ENCODE results near the gene ABL1.

ABL1 gene

GRCh38 chr9:130914417-130915095 lies 79.5 kb downstream of the ABL1 start:
- TF ChIP-seq CTCF (IDR thresholded peaks at IDR 0.05; ENCODE audit: control insufficient read depth, extremely low read depth, insufficient read depth) = no peak
- H3K4me3 ChIP-seq (ENCODE audit: low read depth, low read length) = no peak overlapping the region
- DNase-seq (ENCODE audit: low read depth) = no peak

GRCh38 chr9:130915096-130915447 lies 80.0 kb downstream of the ABL1 start:
- H3K4me3 ChIP-seq (ENCODE audit: low read depth, low read length) = no peak overlapping the region
- TF ChIP-seq CTCF (IDR thresholded peaks at IDR 0.05; ENCODE audit: control insufficient read depth, extremely low read depth, insufficient read depth) = no peak
- no peak for DNase-seq (ENCODE audit: low read depth)

GRCh38 chr9:130917168-130917960 lies 82.3 kb downstream of the ABL1 start:
- TF ChIP-seq CTCF (IDR thresholded peaks at IDR 0.05; ENCODE audit: control insufficient read depth, extremely low read depth, insufficient read depth) = no peak

GRCh38 chr9:130918101-130918825 lies 83.2 kb downstream of the ABL1 start:
- DNase-seq (ENCODE audit: low read depth) = no peak
- H3K4me3 ChIP-seq (ENCODE audit: low read depth, low read length) = no peak overlapping the region
- TF ChIP-seq CTCF (IDR thresholded peaks at IDR 0.05; ENCODE audit: control insufficient read depth, extremely low read depth, insufficient read depth) = no peak

More at GRCh38 chr9:130917168-130917960, 82.3 kb downstream of the ABL1 start:
- DNase-seq (ENCODE audit: low read depth) = no peak
- H3K4me3 ChIP-seq (ENCODE audit: low read depth, low read length) = no peak overlapping the region

- no peak overlapping the region for H3K4me3 ChIP-seq (ENCODE audit: low read depth, low read length)
- TF ChIP-seq CTCF (IDR thresholded peaks at IDR 0.05; ENCODE audit: control insufficient read depth, extremely low read depth, insufficient read depth) = no peak
- DNase-seq (ENCODE audit: low read depth) = no peak
Observed at GRCh38 chr9:130918826-130919558, 83.9 kb downstream of the ABL1 start.

GRCh38 chr9:130919559-130920145 lies 84.6 kb downstream of the ABL1 start:
- TF ChIP-seq CTCF (IDR thresholded peaks at IDR 0.05; ENCODE audit: control insufficient read depth, extremely low read depth, insufficient read depth) = no peak

More at GRCh38 chr9:130919559-130920145, 84.6 kb downstream of the ABL1 start:
- no peak overlapping the region for H3K4me3 ChIP-seq (ENCODE audit: low read depth, low read length)
- DNase-seq (ENCODE audit: low read depth) = no peak
